ENCODE results near the gene PHF19.

- TF ChIP-seq CTCF (IDR thresholded peaks at IDR 0.05) (no peak), POLR2AphosphoS5 (IDR thresholded peaks at IDR 0.05) (no peak), POLR2A (IDR thresholded peaks at IDR 0.05) (no peak)
Measured at GRCh38 chr9:120925535-120926396, 48.8 kb upstream of the PHF19 start.
